GM23338 (cell line): ENCODE results near the gene SLC16A12. TPM values are rescaled to one million over a fixed set of nuclear protein-coding genes. Genes with fewer than 3 reads are reported as not detected.

ENCODE experiments used
- ATAC-seq: fragments of 200-7000 bp; cut with Tn5 transposase; 3 replicates; pipeline ENCODE4 v1.9.1; 2020
- DNase-seq: peaks from one replicate; pipeline ENCODE4 v3.0.0-alpha.2; 2015; ENCODE audit warnings: low spot score
- H2AFZ ChIP-seq: fragments of 200-600 bp; sonication (generic); 2 replicates; pipeline ENCODE4 v1.8.0; 2016; ENCODE audit warnings: antibody characterized with exemption, mild to moderate bottlenecking, moderate library complexity
- H3F3A ChIP-seq: fragments of 200-600 bp; sonication (generic); replicated peaks from 2 replicates; pipeline ENCODE4 v1.8.0; 2017; ENCODE audit warnings: antibody characterized with exemption, mixed run types, low read depth
- H3K27ac ChIP-seq: fragments of 200-600 bp; sonication (generic); 2 replicates; pipeline ENCODE4 v1.6.1; 2016; ENCODE audit warnings: low read depth
- H3K27me3 ChIP-seq: fragments of 200-600 bp; sonication (generic); 2 replicates; pipeline ENCODE4 v1.8.0; 2016; ENCODE audit warnings: mild to moderate bottlenecking, mixed run types, moderate library complexity; ENCODE audit not compliant: insufficient read depth
- H3K36me3 ChIP-seq: fragments of 200-600 bp; sonication (generic); 2 replicates; pipeline ENCODE4 v1.8.0; 2016; ENCODE audit warnings: mild to moderate bottlenecking; ENCODE audit not compliant: insufficient read depth
- H3K4me1 ChIP-seq: fragments of 200-600 bp; sonication (generic); 2 replicates; pipeline ENCODE4 v1.8.0; 2016; ENCODE audit warnings: mild to moderate bottlenecking, moderate library complexity; ENCODE audit not compliant: insufficient read depth
- H3K4me2 ChIP-seq: fragments of 200-600 bp; sonication (generic); 2 replicates; pipeline ENCODE4 v1.7.1; 2017; ENCODE audit warnings: mixed run types
- H3K4me3 ChIP-seq: fragments of 200-600 bp; sonication (generic); 2 replicates; pipeline ENCODE4 v1.6.1; 2016; ENCODE audit warnings: mixed run types
- H3K79me2 ChIP-seq: fragments of 200-600 bp; sonication (generic); replicated peaks from 2 replicates; pipeline ENCODE4 v1.8.0; 2017; ENCODE audit warnings: mild to moderate bottlenecking; ENCODE audit not compliant: insufficient read depth
- H3K9me2 ChIP-seq: fragments of 200-600 bp; sonication (generic); 2 replicates; pipeline ENCODE4 v1.8.0; 2017; ENCODE audit not compliant: insufficient read depth
- H4K20me1 ChIP-seq: fragments of 200-600 bp; sonication (generic); replicated peaks from 2 replicates; pipeline ENCODE4 v1.8.0; 2017; ENCODE audit warnings: mild to moderate bottlenecking; ENCODE audit not compliant: insufficient read depth
- H3K27ac Mint-ChIP-seq: 2 replicates; pipeline ENCODE4 v1.8.0; 2020; ENCODE audit warnings: inconsistent platforms, mild to moderate bottlenecking, moderate library complexity, mixed read lengths
- H3K27me3 Mint-ChIP-seq: 3 replicates; pipeline ENCODE4 v1.8.0; 2022; ENCODE audit warnings: low read depth, mild to moderate bottlenecking, moderate library complexity, mixed read lengths, inconsistent platforms; ENCODE audit not compliant: insufficient read depth, poor library complexity
- H3K36me3 Mint-ChIP-seq: 3 replicates; pipeline ENCODE4 v1.8.0; 2021; ENCODE audit warnings: low read depth, mild to moderate bottlenecking, inconsistent platforms, moderate library complexity, mixed read lengths
- H3K4me1 Mint-ChIP-seq: 3 replicates; pipeline ENCODE4 v1.8.0; 2020; ENCODE audit warnings: mild to moderate bottlenecking, inconsistent platforms, mixed read lengths
- H3K4me3 Mint-ChIP-seq: 3 replicates; pipeline ENCODE4 v1.8.0; 2021; ENCODE audit warnings: moderate library complexity, mild to moderate bottlenecking, inconsistent platforms, mixed read lengths
- H3K9me3 Mint-ChIP-seq: 3 replicates; pipeline ENCODE4 v1.8.0; 2020; ENCODE audit warnings: moderate library complexity, mild to moderate bottlenecking, inconsistent platforms, mixed read lengths
- CREB1 ChIP-seq: fragments of 250-450 bp; sonication (Bioruptor Pico); IDR thresholded peaks from 2 replicates; pipeline ENCODE4 v1.5.0; 2020; ENCODE audit warnings: low read depth, mild to moderate bottlenecking, moderate library complexity
- EZH2 ChIP-seq: fragments of 200-600 bp; sonication (generic); IDR thresholded peaks from one replicate; pipeline ENCODE4 v1.8.0; 2017; ENCODE audit warnings: antibody characterized with exemption, mild to moderate bottlenecking, low read depth; ENCODE audit not compliant: unreplicated experiment
- JUNB ChIP-seq: IDR thresholded peaks from one replicate; pipeline ENCODE4 v1.6.1; 2016; ENCODE audit warnings: antibody characterized with exemption; ENCODE audit not compliant: unreplicated experiment
- NANOG ChIP-seq: IDR thresholded peaks from 2 replicates; pipeline ENCODE4 v1.6.1; 2016; ENCODE audit warnings: antibody characterized with exemption, borderline replicate concordance
- POLR2AphosphoS5 ChIP-seq: IDR thresholded peaks from 2 replicates; pipeline ENCODE4 v1.6.1; 2016; ENCODE audit warnings: antibody characterized with exemption, low read depth
- polyA plus RNA-seq: library from polyadenylated mRNA; unstranded; fragments of >200 nt; fragmentation: Nextera tagmentation; extraction: Ambion mirVana; gene quantifications from 2 replicates; pipeline ENCODE4 v1.2.1, GENCODE V29; 2016
- total RNA-seq: library from RNA; depleted of rRNA; stranded (reverse); fragments of >200 nt; shearing (Covaris generic); gene quantifications from 2 replicates; pipeline ENCODE4 v1.2.3, GENCODE V29; 2014
- TF ChIP-seq, protein P1 (sequence below): IDR thresholded peaks from one replicate; pipeline ENCODE4 v1.6.1; 2018; ENCODE audit warnings: antibody characterized with exemption; ENCODE audit not compliant: unreplicated experiment
- TF ChIP-seq, protein P2 (sequence below), 2 experiments: fragments of 200-600 bp in 1 of 2; sonication (generic) in 1 of 2; conservative IDR thresholded peaks; 2 replicates each; pipeline versions ENCODE4 v1.5.1 to v1.6.1; 2016 to 2017; ENCODE audit warnings: antibody characterized with exemption in 2 of 2, low read depth in 2 of 2, mild to moderate bottlenecking in 2 of 2, moderate library complexity in 1 of 2
- TF ChIP-seq, protein P3 (sequence below): IDR thresholded peaks from 2 replicates; pipeline ENCODE4 v1.6.1; 2016; ENCODE audit warnings: antibody characterized with exemption
- TF ChIP-seq, protein P4 (sequence below): fragments of 250-450 bp; sonication (Bioruptor Pico); IDR thresholded peaks from 2 replicates; pipeline ENCODE4 v1.5.0; 2020; ENCODE audit warnings: mild to moderate bottlenecking, moderate library complexity

The SLC16A12 gene
- total and polyA plus RNA-seq, 2 experiments from 2014 or later, result 0.84 to 2.0 TPM

DNA sequence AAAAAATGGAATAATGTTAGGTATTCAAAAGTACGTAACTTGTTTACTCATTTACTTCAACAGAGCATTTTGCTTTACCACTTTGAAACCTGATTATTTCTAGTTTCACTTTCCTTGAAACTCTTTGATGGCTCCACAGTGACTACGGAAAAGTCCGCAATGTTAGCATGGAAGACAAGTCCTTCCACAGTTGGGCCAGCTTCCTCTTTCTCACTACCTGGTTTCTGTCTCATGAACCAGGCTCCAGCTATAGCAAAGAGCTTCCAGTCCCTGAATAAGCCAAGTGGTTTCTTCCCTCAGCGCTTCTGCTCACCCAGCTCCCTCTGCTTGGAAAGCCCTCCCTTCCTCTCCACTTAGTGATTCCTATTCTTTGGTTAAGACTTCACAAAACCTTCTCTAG, 44.8 kb upstream of the SLC16A12 start (continued):
- TF ChIP-seq, protein P1, sequence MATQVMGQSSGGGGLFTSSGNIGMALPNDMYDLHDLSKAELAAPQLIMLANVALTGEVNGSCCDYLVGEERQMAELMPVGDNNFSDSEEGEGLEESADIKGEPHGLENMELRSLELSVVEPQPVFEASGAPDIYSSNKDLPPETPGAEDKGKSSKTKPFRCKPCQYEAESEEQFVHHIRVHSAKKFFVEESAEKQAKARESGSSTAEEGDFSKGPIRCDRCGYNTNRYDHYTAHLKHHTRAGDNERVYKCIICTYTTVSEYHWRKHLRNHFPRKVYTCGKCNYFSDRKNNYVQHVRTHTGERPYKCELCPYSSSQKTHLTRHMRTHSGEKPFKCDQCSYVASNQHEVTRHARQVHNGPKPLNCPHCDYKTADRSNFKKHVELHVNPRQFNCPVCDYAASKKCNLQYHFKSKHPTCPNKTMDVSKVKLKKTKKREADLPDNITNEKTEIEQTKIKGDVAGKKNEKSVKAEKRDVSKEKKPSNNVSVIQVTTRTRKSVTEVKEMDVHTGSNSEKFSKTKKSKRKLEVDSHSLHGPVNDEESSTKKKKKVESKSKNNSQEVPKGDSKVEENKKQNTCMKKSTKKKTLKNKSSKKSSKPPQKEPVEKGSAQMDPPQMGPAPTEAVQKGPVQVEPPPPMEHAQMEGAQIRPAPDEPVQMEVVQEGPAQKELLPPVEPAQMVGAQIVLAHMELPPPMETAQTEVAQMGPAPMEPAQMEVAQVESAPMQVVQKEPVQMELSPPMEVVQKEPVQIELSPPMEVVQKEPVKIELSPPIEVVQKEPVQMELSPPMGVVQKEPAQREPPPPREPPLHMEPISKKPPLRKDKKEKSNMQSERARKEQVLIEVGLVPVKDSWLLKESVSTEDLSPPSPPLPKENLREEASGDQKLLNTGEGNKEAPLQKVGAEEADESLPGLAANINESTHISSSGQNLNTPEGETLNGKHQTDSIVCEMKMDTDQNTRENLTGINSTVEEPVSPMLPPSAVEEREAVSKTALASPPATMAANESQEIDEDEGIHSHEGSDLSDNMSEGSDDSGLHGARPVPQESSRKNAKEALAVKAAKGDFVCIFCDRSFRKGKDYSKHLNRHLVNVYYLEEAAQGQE, result no peak
- TF ChIP-seq JUNB (no peak), EZH2 (no peak), NANOG (no peak)
- TF ChIP-seq, protein P2, sequence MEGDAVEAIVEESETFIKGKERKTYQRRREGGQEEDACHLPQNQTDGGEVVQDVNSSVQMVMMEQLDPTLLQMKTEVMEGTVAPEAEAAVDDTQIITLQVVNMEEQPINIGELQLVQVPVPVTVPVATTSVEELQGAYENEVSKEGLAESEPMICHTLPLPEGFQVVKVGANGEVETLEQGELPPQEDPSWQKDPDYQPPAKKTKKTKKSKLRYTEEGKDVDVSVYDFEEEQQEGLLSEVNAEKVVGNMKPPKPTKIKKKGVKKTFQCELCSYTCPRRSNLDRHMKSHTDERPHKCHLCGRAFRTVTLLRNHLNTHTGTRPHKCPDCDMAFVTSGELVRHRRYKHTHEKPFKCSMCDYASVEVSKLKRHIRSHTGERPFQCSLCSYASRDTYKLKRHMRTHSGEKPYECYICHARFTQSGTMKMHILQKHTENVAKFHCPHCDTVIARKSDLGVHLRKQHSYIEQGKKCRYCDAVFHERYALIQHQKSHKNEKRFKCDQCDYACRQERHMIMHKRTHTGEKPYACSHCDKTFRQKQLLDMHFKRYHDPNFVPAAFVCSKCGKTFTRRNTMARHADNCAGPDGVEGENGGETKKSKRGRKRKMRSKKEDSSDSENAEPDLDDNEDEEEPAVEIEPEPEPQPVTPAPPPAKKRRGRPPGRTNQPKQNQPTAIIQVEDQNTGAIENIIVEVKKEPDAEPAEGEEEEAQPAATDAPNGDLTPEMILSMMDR (conservative IDR thresholded peaks at IDR 0.05; ENCODE audit: low read depth in 2 of 2), result no peak

DNA sequence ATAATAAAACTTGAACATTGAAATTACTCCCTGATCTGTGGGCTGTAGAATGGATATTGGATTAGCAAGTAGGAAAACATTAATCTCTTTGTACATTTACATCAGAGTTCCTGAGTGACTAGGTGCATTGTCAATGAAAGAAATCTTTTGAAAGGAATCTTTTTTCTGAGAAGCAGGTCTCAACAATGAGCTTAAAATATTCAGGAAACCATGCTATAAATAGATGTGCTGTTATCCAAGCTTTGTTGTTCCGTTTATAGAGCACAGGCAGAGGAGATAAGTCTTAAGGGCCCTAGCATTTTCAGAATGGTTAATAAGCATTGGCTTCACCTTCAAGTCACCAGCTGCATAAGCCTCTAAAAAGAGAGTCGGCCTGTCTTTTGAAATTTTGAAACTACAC, 41.3 kb upstream of the SLC16A12 start:
- H3K27ac ChIP-seq, result no peak overlapping the region
- no peak for ATAC-seq
- no peak overlapping the region for H3K27ac Mint-ChIP-seq
- no peaks in the 10 kb centered on the region for H3K9me2 ChIP-seq
- H3K36me3 Mint-ChIP-seq, result no peaks in the 10 kb centered on the region
- H3K4me2 ChIP-seq, result no peak overlapping the region
- H3K4me3 Mint-ChIP-seq, result no peak overlapping the region
- no peaks in the 10 kb centered on the region for H3K4me1 Mint-ChIP-seq
- H3K36me3 ChIP-seq, result no peaks in the 10 kb centered on the region
- no peaks in the 10 kb centered on the region for H3K27me3 ChIP-seq
- H3K4me3 ChIP-seq, result no peak overlapping the region
- no peak for DNase-seq
- no peaks in the 10 kb centered on the region for H3F3A ChIP-seq
- no peak overlapping the region for H2AFZ ChIP-seq
- no peaks in the 10 kb centered on the region for H3K4me1 ChIP-seq
- H3K79me2 ChIP-seq, result no peaks in the 10 kb centered on the region
- H4K20me1 ChIP-seq, result no peaks in the 10 kb centered on the region
- H3K27me3 Mint-ChIP-seq, result peaks cover 4% of the 10 kb centered on the region
- H3K9me3 Mint-ChIP-seq, result no peaks in the 10 kb centered on the region
- TF ChIP-seq POLR2AphosphoS5 (no peak), NANOG (no peak), CREB1 (CRISPR knock-in tag) (no peak)
- TF ChIP-seq, protein P3, sequence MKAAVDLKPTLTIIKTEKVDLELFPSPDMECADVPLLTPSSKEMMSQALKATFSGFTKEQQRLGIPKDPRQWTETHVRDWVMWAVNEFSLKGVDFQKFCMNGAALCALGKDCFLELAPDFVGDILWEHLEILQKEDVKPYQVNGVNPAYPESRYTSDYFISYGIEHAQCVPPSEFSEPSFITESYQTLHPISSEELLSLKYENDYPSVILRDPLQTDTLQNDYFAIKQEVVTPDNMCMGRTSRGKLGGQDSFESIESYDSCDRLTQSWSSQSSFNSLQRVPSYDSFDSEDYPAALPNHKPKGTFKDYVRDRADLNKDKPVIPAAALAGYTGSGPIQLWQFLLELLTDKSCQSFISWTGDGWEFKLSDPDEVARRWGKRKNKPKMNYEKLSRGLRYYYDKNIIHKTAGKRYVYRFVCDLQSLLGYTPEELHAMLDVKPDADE, result no peak
- TF ChIP-seq, protein P4, sequence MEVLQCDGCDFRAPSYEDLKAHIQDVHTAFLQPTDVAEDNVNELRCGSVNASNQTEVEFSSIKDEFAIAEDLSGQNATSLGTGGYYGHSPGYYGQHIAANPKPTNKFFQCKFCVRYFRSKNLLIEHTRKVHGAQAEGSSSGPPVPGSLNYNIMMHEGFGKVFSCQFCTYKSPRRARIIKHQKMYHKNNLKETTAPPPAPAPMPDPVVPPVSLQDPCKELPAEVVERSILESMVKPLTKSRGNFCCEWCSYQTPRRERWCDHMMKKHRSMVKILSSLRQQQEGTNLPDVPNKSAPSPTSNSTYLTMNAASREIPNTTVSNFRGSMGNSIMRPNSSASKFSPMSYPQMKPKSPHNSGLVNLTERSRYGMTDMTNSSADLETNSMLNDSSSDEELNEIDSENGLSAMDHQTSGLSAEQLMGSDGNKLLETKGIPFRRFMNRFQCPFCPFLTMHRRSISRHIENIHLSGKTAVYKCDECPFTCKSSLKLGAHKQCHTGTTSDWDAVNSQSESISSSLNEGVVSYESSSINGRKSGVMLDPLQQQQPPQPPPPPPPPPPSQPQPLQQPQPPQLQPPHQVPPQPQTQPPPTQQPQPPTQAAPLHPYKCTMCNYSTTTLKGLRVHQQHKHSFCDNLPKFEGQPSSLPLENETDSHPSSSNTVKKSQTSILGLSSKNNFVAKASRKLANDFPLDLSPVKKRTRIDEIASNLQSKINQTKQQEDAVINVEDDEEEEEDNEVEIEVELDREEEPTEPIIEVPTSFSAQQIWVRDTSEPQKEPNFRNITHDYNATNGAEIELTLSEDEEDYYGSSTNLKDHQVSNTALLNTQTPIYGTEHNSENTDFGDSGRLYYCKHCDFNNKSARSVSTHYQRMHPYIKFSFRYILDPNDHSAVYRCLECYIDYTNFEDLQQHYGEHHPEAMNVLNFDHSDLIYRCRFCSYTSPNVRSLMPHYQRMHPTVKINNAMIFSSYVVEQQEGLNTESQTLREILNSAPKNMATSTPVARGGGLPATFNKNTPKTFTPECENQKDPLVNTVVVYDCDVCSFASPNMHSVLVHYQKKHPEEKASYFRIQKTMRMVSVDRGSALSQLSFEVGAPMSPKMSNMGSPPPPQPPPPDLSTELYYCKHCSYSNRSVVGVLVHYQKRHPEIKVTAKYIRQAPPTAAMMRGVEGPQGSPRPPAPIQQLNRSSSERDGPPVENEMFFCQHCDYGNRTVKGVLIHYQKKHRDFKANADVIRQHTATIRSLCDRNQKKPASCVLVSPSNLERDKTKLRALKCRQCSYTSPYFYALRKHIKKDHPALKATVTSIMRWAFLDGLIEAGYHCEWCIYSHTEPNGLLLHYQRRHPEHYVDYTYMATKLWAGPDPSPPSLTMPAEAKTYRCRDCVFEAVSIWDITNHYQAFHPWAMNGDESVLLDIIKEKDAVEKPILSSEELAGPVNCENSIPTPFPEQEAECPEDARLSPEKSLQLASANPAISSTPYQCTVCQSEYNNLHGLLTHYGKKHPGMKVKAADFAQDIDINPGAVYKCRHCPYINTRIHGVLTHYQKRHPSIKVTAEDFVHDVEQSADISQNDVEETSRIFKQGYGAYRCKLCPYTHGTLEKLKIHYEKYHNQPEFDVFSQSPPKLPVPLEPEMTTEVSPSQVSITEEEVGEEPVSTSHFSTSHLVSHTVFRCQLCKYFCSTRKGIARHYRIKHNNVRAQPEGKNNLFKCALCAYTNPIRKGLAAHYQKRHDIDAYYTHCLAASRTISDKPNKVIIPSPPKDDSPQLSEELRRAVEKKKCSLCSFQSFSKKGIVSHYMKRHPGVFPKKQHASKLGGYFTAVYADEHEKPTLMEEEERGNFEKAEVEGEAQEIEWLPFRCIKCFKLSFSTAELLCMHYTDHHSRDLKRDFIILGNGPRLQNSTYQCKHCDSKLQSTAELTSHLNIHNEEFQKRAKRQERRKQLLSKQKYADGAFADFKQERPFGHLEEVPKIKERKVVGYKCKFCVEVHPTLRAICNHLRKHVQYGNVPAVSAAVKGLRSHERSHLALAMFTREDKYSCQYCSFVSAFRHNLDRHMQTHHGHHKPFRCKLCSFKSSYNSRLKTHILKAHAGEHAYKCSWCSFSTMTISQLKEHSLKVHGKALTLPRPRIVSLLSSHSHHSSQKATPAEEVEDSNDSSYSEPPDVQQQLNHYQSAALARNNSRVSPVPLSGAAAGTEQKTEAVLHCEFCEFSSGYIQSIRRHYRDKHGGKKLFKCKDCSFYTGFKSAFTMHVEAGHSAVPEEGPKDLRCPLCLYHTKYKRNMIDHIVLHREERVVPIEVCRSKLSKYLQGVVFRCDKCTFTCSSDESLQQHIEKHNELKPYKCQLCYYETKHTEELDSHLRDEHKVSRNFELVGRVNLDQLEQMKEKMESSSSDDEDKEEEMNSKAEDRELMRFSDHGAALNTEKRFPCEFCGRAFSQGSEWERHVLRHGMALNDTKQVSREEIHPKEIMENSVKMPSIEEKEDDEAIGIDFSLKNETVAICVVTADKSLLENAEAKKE (CRISPR knock-in tag), result no peak
